ENCODE measurements around the gene EXOC4.

The EXOC4 gene

DNA sequence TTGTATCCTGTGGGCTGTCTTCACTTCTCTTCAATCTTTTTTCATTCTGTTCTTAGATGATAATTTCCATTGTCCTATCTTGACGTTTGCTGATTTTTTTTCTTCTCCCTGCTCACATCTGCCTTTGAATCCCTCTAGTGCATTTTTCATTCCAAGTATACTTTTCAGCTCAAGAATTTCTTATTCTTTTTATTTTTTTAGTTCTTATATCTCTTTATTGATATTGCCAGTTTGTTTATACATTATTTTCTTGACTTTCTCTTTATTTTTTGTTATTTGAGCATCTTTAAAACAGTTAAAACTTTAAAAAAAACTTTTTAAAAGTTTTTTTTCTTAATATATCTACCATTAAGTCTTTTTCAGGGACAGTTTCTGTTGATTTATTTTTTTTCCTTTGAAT lies 100.9 kb downstream of the EXOC4 start:
- no peak for DNase-seq (ENCODE audit: extremely low read depth, low read depth)
- no peak for TF ChIP-seq CTCF (IDR thresholded peaks at IDR 0.05; ENCODE audit: low read depth, low read length)

DNA sequence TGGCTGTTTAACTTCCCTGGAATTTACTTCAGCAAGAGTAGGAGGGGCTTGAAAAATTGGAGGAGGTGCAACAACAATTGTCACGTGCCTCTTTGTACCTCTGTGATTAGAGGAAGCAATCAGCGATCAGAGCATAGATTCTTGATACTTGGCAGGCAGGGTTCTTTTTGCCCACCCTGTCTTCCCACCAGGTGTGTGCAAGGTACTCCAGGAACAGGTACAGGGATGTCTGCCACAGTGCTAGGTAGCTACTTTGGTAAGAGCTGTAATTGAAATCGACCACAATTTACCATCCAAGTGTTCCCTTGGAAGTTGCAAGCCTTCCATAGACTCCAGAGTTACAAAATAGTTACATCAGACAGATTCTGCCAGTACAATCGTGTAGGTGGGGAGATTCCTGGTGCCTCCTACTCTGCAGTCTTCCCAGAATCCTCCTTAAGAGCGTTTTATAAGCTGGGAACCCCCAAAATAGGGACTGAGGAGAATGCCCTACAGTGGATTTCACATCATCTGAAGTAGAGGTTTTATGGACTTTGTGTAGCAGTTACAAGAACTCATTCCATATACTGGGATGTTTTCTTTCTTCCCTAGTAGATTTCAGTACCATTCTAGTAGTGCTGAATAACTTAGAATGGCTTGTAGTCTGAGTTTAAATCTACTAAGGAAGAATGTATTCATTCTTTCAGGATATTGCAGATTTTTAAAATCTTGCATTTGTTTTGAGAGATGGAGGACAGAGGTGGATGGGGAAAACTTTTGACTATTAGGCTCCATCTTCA lies 101.9 kb downstream of the EXOC4 start:
- no peak for DNase-seq (ENCODE audit: extremely low read depth, low read depth)
- no peak for TF ChIP-seq CTCF (IDR thresholded peaks at IDR 0.05; ENCODE audit: low read depth, low read length)

DNA sequence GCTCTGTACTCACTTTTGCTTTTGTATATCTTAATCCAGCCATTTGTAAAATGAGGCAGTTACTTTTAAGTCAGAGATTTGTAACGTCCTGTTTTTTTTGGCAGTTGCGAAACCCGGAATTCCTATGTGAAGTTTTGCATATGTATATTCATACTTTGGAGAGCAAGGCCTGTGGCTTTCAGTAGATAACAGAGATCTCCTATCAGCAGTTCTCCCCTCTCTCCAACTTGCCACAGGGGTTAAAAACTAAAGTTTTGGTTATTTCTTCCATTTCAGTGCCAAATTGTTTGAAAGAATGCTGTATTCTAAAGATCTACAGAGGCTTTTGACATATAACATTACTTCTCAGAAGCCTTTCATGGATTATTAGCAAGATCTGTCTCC lies 102.4 kb downstream of the EXOC4 start:
- DNase-seq (ENCODE audit: extremely low read depth, low read depth): no peak
- TF ChIP-seq CTCF (IDR thresholded peaks at IDR 0.05; ENCODE audit: low read depth, low read length): no peak

GRCh38 chr7:133355822-133356221 lies 102.9 kb downstream of the EXOC4 start:
- no peak for TF ChIP-seq CTCF (IDR thresholded peaks at IDR 0.05; ENCODE audit: low read depth, low read length)
- DNase-seq (ENCODE audit: extremely low read depth, low read depth): no peak

GRCh38 chr7:133358708-133359107 lies 105.8 kb downstream of the EXOC4 start:
- DNase-seq (ENCODE audit: extremely low read depth, low read depth): no peak

GRCh38 chr7:133359449-133359848 lies 106.6 kb downstream of the EXOC4 start:
- no peak for TF ChIP-seq CTCF (IDR thresholded peaks at IDR 0.05; ENCODE audit: low read depth, low read length)

More at GRCh38 chr7:133358708-133359107, 105.8 kb downstream of the EXOC4 start:
- TF ChIP-seq CTCF (IDR thresholded peaks at IDR 0.05; ENCODE audit: low read depth, low read length): no peak

DNA sequence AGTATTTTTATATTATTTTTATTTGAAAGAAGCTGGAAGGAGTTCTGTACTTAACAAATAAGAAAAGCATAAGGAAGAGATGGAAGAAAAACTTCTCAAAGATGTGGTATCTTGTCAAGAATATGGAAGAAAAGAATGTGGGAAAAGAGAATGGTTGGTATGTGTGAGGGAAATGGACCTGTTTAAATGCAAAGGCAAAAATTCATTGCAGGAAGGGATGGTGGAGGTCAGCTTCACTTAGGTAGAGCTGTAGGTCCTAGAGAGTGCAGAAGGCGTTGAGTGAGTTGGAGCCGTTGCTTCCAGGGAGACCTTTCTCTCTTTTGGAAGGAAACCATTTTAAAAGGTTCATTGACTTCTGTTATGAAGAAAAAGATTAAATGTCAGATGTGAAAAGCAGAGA lies 107.3 kb downstream of the EXOC4 start:
- no peak for TF ChIP-seq CTCF (IDR thresholded peaks at IDR 0.05; ENCODE audit: low read depth, low read length)
- DNase-seq (ENCODE audit: extremely low read depth, low read depth): no peak

More at GRCh38 chr7:133359449-133359848, 106.6 kb downstream of the EXOC4 start:
- DNase-seq (ENCODE audit: extremely low read depth, low read depth): no peak

All from AG09319 (cell line).